Stomach (tissue), 4 donors: Measurements from ENCODE around the gene SLC17A7.

Experiments used
- POLR2A ChIP-seq, 4 donors: fragments of 450-650 bp; IDR thresholded peaks; one replicate each; pipeline ENCODE4 v1.6.1; 2016; ENCODE audit warnings: antibody characterized with exemption in 4 of 4, control low read depth in 2 of 4, mild to moderate bottlenecking in 1 of 4, moderate library complexity in 1 of 4
- TF ChIP-seq, protein P1 (sequence below), 7 experiments: fragments of 450-650 bp in 4 of 7; fragments of 200-600 bp in 3 of 7; sonication (generic) in 3 of 7; IDR thresholded peaks; one replicate each; pipeline ENCODE4 v1.5.1; 2016 to 2019; ENCODE audit warnings: antibody characterized with exemption in 7 of 7, control low read depth in 2 of 7, mild to moderate bottlenecking in 1 of 7

DNA sequence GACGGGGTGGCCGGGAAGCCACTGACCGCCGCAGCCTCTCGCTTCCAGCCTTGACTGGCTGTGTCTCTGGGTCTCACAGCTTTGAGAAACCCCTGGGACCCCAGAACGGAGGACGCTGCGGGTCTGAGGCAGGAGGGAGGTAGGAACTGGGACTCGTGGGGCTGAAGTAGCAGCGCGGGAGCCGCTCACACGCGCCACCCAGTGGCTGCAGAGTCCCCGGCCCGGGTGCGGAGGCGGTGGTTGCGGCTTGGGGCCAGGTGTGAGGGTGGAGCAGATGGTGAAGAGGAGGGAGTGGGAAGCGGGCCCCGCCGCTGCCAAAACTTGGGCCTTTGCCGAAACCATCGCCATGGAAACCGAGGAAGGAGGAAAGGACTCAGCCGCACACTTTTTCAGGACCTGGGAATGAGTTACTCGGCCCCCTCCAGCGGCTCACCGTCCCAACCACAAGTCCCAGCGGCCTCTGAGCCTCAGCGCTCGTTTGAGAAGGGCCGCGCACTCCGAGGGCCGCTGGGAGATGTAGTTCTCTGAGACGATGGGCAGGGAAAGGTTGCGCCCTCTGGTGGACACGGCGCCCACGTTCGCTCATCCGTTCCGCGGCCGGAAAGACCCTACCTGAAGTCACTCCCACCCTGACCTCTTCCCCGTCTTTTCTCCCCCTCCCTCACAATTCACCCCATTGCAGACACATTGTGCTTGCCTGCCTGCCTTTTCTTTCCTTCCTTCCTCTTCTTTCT lies 2.2 kb upstream of the SLC17A7 start:
- TF ChIP-seq, protein P1, sequence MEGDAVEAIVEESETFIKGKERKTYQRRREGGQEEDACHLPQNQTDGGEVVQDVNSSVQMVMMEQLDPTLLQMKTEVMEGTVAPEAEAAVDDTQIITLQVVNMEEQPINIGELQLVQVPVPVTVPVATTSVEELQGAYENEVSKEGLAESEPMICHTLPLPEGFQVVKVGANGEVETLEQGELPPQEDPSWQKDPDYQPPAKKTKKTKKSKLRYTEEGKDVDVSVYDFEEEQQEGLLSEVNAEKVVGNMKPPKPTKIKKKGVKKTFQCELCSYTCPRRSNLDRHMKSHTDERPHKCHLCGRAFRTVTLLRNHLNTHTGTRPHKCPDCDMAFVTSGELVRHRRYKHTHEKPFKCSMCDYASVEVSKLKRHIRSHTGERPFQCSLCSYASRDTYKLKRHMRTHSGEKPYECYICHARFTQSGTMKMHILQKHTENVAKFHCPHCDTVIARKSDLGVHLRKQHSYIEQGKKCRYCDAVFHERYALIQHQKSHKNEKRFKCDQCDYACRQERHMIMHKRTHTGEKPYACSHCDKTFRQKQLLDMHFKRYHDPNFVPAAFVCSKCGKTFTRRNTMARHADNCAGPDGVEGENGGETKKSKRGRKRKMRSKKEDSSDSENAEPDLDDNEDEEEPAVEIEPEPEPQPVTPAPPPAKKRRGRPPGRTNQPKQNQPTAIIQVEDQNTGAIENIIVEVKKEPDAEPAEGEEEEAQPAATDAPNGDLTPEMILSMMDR (IDR thresholded peaks at IDR 0.05), result peak in 6 of 7 experiments; percentile 26 to 93 (median 78)
- no peak for TF ChIP-seq POLR2A (IDR thresholded peaks at IDR 0.05)
